Breast epithelium (tissue), 3 donors: ENCODE results near the gene LIM2.

Source experiments
- CTCF ChIP-seq, 3 donors: fragments of 450-650 bp; IDR thresholded peaks; one replicate each; pipeline ENCODE4 v1.5.1; 2016 to 2017; ENCODE audit warnings: antibody characterized with exemption in 3 of 3, mild to moderate bottlenecking in 3 of 3, moderate library complexity in 3 of 3
- POLR2A ChIP-seq: fragments of 450-650 bp; IDR thresholded peaks from one replicate; pipeline ENCODE4 v1.6.1; 2016; ENCODE audit warnings: antibody characterized with exemption, mild to moderate bottlenecking, moderate library complexity

GRCh38 chr19:51339687-51340656 is 47.8 kb downstream of the LIM2 start:
- TF ChIP-seq CTCF (IDR thresholded peaks at IDR 0.05): peak in 2 of 3 donors; percentile 18 to 61
- TF ChIP-seq POLR2A: no peak
